Measurements from ENCODE around the gene C9orf50.
"Not testable (repeated sequence)": the region's sequence is repeated elsewhere in the genome, so short reads cannot be mapped to it uniquely, and the experiment has no call there.

The C9orf50 gene

GRCh38 chr9:129647635-129648034 is 26.7 kb upstream of the C9orf50 start:
- no peak for DNase-seq

- DNase-seq, result no peak
These were observed 25.8 kb upstream of the C9orf50 start for GRCh38 chr9:129646654-129647053.

GRCh38 chr9:129646252-129646651 is 25.4 kb upstream of the C9orf50 start:
- no peak for DNase-seq

GRCh38 chr9:129644902-129645301 is 24.0 kb upstream of the C9orf50 start:
- no peak for DNase-seq

- no peak for DNase-seq
These were observed 23.5 kb upstream of the C9orf50 start for GRCh38 chr9:129644365-129644764.

- no peak for DNase-seq
These were observed 22.8 kb upstream of the C9orf50 start for GRCh38 chr9:129643706-129644105.

GRCh38 chr9:129641750-129642585 is 21.1 kb upstream of the C9orf50 start, which contains the start of gene ASB6:
Gene ASB6 (minus strand): TSS chr9:129642151. CDS start chr9:129641999, 152 bp downstream.
- peak; percentile 81 to 98 for DNase-seq

GRCh38 chr9:129640871-129641749 is 20.2 kb upstream of the C9orf50 start:
- DNase-seq, result no peak

- no peak for DNase-seq
These were observed 19.4 kb upstream of the C9orf50 start for GRCh38 chr9:129640086-129640870.

- no peak for DNase-seq
These were observed 18.8 kb upstream of the C9orf50 start for GRCh38 chr9:129639756-129640085.

- no peak for DNase-seq
These were observed 18.2 kb upstream of the C9orf50 start for GRCh38 chr9:129639034-129639630.

GRCh38 chr9:129637673-129638439 is 17.0 kb upstream of the C9orf50 start:
- DNase-seq, result no peak

- no peak for DNase-seq
These were observed 16.2 kb upstream of the C9orf50 start for GRCh38 chr9:129637102-129637501.

- DNase-seq, result not testable (repeated sequence)
These were observed 15.4 kb upstream of the C9orf50 start for GRCh38 chr9:129636343-129636742.

GRCh38 chr9:129635099-129636065 is 14.5 kb upstream of the C9orf50 start:
- no peak for DNase-seq

- no peak for DNase-seq
These were observed 12.9 kb upstream of the C9orf50 start for GRCh38 chr9:129633848-129634247.

- no peak for DNase-seq
These were observed 12.3 kb upstream of the C9orf50 start for GRCh38 chr9:129633207-129633606.

- no peak for DNase-seq
These were observed 11.6 kb upstream of the C9orf50 start for GRCh38 chr9:129632460-129632859.

- DNase-seq, result no peak
These were observed 10.8 kb upstream of the C9orf50 start for GRCh38 chr9:129631674-129632129.

- DNase-seq, result no peak
These were observed 10.2 kb upstream of the C9orf50 start for GRCh38 chr9:129630967-129631673.

All from stimulated activated CD4-positive, alpha-beta T cell treated with anti-CD3 and anti-CD28 coated beads, Interleukin-4, amount 100 ng/mL, for 4 hours (primary cell).